Lower lobe of right lung (tissue), 2 donors: ENCODE measurements around the gene TLR9. TPM values are rescaled to one million over a fixed set of nuclear protein-coding genes. Genes with fewer than 3 reads are reported as not detected.
"Not testable (repeated sequence)": the region's sequence is repeated elsewhere in the genome, so short reads cannot be mapped to it uniquely, and the experiment has no call there.

ENCODE experiments used
- ATAC-seq, 2 donors: fragments of 200-7000 bp; cut with Tn5 transposase; one replicate each; pipeline ENCODE4 v1.9.1; 2020 to 2022; ENCODE audit warnings: mild to moderate bottlenecking in 2 of 2, moderate library complexity in 2 of 2
- DNase-seq: peaks from one replicate; pipeline ENCODE4 v3.0.0-alpha.2; 2020
- H3K27ac ChIP-seq: fragments of 200-600 bp; one replicate; pipeline ENCODE4 v1.8.0; 2022
- H3K27me3 ChIP-seq: fragments of 200-600 bp; one replicate; pipeline ENCODE4 v1.8.0; 2022; ENCODE audit warnings: low read depth
- H3K36me3 ChIP-seq: fragments of 200-600 bp; one replicate; pipeline ENCODE4 v1.8.0; 2022; ENCODE audit warnings: mild to moderate bottlenecking
- H3K4me1 ChIP-seq: fragments of 200-600 bp; one replicate; pipeline ENCODE4 v1.8.0; 2022
- H3K4me3 ChIP-seq: fragments of 200-600 bp; one replicate; pipeline ENCODE4 v1.8.0; 2022; ENCODE audit warnings: mild to moderate bottlenecking
- H3K9me3 ChIP-seq: fragments of 200-600 bp; one replicate; pipeline ENCODE4 v1.8.0; 2022
- CTCF ChIP-seq: fragments of 200-600 bp; IDR thresholded peaks from one replicate; pipeline ENCODE4 v1.8.0; 2022; ENCODE audit warnings: antibody characterized with exemption, mild to moderate bottlenecking
- intact Hi-C: fragments of 100-400 bp; cut with DNase I; formaldehyde crosslinking; loops from one replicate; pipeline ENCODE4 v1.11.0; 2022
- total RNA-seq: library from RNA; stranded (reverse); fragmentation: NEBNext Ultra II Directional; extraction: Animal tissue kit (Norgen Biotek cat#: 25700); gene quantifications from one replicate; pipeline ENCODE4 v1.2.1, GENCODE V29; 2021
- donor health status: DM: no; HTN: yes; CAD: no; lungs with severe emphysema.

Gene TLR9
- total RNA-seq, 1 donor from 2014 or later: 1.0 TPM

- no peak for DNase-seq
- Histone ChIP-seq H3K9me3 (no peaks in the 10 kb centered on the region), H3K27ac (no peak overlapping the region)
Observed at GRCh38 chr3:52182691-52183090, 42.8 kb downstream of the TLR9 start.

GRCh38 chr3:52182196-52182595 is 43.2 kb downstream of the TLR9 start:
- DNase-seq: no peak
- peak; percentile 32 to 41 for ATAC-seq
- Histone ChIP-seq H3K27me3 (no peaks in the 10 kb centered on the region), H3K4me3 (no peak overlapping the region), H3K36me3 (no peaks in the 10 kb centered on the region), H3K9me3 (no peaks in the 10 kb centered on the region), H3K4me1 (peaks cover 7% of the 10 kb centered on the region), H3K27ac (no peak overlapping the region)
- intact Hi-C loops: no loop called here
- no peak for TF ChIP-seq CTCF

More at GRCh38 chr3:52182691-52183090, 42.8 kb downstream of the TLR9 start:
- H3K4me3 ChIP-seq: no peak overlapping the region
- H3K36me3 ChIP-seq: no peaks in the 10 kb centered on the region
- H3K4me1 ChIP-seq: peaks cover 2% of the 10 kb centered on the region
- no peaks in the 10 kb centered on the region for H3K27me3 ChIP-seq
- no peak for ATAC-seq
- TF ChIP-seq CTCF: no peak
- intact Hi-C loops: no loop called here

GRCh38 chr3:52181543-52181942 is 43.9 kb downstream of the TLR9 start:
- TF ChIP-seq CTCF: no peak
- Histone ChIP-seq H3K27ac (no peak overlapping the region), H3K36me3 (no peaks in the 10 kb centered on the region), H3K4me1 (peaks cover 12% of the 10 kb centered on the region), H3K4me3 (no peak overlapping the region), H3K27me3 (no peaks in the 10 kb centered on the region), H3K9me3 (no peaks in the 10 kb centered on the region)
- peak in 1 of 2 donors; percentile 21 for ATAC-seq
- intact Hi-C loops: no loop called here
- DNase-seq: no peak

- ATAC-seq: no peak
- no peaks in the 10 kb centered on the region for H3K36me3 ChIP-seq
- DNase-seq: no peak
- no peak overlapping the region for H3K27ac ChIP-seq
- H3K4me3 ChIP-seq: no peak overlapping the region
- H3K9me3 ChIP-seq: no peaks in the 10 kb centered on the region
- TF ChIP-seq CTCF: no peak
- no peaks in the 10 kb centered on the region for H3K27me3 ChIP-seq
- intact Hi-C loops: no loop called here
- H3K4me1 ChIP-seq: peaks cover 12% of the 10 kb centered on the region
Observed at GRCh38 chr3:52178537-52178936, 46.9 kb downstream of the TLR9 start.

- intact Hi-C loops, H3K36me3 ChIP-seq, H3K4me3 ChIP-seq, H3K27me3 ChIP-seq, DNase-seq, H3K9me3 ChIP-seq, ATAC-seq: not testable (repeated sequence)
- Histone ChIP-seq H3K27ac (peak overlapping the region; percentile 27), H3K4me1 (peaks cover 12% of the 10 kb centered on the region)
Observed at GRCh38 chr3:52178126-52178525, 47.3 kb downstream of the TLR9 start.

- DNase-seq (no peak), ATAC-seq (peak; percentile 61 to 63)
- no peak for TF ChIP-seq CTCF
- H3K4me1 ChIP-seq: peaks cover 12% of the 10 kb centered on the region
- no peaks in the 10 kb centered on the region for H3K27me3 ChIP-seq
- no peak overlapping the region for H3K4me3 ChIP-seq
- no peaks in the 10 kb centered on the region for H3K36me3 ChIP-seq
- peak overlapping the region; percentile 27 for H3K27ac ChIP-seq
- intact Hi-C loops: no loop called here
- no peaks in the 10 kb centered on the region for H3K9me3 ChIP-seq
Observed at GRCh38 chr3:52177701-52178042, 47.8 kb downstream of the TLR9 start.
